SK-N-MC (cell line): ENCODE measurements around the gene LGI4.

Source experiments
- EZH2 ChIP-seq: fragments of 200-600 bp; sonication (generic); IDR thresholded peaks from one replicate; pipeline ENCODE4 v1.6.1; 2017; ENCODE audit warnings: antibody characterized with exemption
- POLR2AphosphoS5 ChIP-seq: IDR thresholded peaks from 2 replicates; pipeline ENCODE4 v1.6.1; 2012; ENCODE audit warnings: mild to moderate bottlenecking, low read depth, low read length, borderline replicate concordance

DNA sequence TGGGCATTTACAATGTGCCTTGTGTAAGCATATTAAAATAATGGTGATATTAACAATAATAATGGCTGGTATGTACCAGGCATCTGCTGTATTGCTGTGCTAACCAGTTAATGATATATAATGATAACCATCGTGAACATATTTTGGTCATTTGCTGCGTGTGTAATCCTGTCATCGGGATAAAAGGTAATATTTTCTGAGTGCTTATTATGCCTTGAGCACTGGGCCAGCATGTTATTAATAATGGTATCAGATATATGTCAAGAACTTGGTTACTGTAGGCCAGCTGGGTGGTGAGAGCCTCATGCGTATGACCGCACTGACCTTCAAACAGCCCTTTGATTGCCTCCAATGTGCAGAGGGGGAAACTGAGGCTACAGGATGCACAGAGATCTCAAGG, 41.4 kb downstream of the LGI4 start:
- TF ChIP-seq EZH2 (no peak), POLR2AphosphoS5 (no peak)
